Measurements from ENCODE around the gene TAS1R2.

Gene TAS1R2

DNA sequence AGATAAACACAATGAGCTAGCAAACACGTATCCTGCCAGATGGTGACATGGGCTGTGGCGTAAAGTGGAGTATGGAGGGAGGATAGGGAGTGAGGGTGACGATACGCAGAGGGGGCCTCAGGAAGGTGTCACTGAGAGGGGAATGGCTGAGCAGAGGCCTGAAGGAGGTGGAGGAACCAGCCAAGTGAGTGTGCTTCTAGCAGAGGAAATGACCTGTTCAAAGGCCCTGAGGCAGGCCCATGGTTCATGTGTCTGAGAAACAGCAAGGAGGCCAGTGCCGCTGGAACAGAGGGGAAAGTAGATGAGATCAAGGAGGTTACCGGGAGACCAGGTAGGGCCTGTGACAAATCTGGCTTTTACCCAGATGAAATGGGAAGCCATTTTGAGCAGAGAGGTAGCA is 36.0 kb downstream of the TAS1R2 start:
- no peak for DNase-seq (ENCODE audit: low read depth in 3 of 3, low spot score in 1 of 3)

DNA sequence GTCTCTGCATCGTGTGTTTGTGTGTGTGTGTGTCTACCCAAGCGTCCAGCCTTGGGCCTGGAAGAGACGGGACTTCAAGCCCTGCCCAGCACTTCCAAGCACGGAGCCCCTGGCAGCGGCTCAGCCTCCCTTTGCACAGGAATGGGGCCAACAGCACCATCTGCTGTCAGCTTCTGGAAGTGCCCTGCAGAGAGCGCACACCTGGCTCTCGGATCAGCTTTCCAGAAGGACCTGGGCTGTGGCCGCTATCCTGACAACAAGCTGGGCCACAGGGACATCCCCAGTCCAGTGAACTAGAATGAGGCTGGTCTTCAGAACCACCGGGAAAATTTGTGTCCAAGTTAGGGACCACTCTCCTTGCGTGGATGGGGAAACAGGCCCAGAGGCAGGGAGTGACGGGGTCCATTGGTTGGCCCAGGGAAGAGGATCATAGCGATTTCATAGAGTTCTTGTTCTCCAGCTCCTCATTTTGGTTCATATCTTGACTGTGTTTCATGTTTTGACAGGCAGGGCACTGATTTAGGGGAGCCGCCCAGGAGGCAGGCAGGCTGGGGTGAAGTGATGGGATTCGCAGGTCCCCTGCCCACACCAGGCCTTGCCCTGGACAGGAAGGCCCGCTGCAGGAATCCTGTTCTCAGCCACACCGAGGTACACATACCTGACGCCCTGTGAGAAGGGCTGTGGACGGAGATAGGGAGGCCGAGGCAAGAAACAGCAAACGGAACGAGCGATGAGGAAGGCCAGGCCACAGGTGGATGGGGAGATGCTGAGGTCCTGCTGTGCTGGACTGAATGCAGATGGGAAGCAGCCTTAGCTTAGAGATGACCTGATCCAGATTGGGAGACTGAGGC is 38.4 kb downstream of the TAS1R2 start:
- peak in 2 of 3 donors; percentile 29 to 47 for DNase-seq (ENCODE audit: low read depth in 3 of 3, low spot score in 1 of 3)

DNA sequence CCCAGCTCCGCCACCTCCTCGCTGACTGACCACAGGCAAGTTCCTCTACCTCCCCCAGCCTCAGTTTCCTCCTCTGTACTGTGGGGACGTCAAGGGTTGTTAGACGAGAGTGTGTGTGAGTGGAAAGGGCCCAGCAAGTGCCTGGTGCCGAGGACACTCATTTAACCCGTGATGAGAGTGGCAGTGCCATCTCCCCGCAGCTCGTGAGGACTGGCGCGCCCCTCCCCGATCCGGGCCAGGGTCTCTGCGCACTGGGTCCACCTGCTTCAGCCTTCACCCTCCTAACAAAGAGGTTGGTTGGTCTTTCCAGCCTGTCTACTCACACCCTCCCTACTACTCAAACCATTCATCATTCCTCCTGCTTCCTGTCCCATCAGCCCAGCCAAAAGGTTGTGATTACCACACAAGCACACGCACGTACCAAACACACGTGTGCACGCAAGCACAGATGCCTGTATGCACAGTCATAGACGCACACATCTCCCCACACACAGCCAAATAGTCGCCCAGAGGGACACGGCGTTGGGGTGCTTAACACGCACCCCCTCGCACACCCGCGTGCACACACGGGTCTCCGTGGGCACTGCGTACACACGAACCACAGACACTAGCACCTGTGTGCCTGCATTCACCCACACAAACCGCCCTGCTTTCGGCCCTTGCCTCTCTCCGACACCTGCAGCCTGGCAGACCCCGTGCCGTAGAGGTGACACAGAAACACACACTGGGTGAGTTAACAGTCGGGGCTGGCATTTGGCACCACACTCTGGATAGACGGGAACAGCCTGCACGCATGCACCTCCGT is 39.3 kb downstream of the TAS1R2 start:
- DNase-seq (ENCODE audit: low read depth in 3 of 3, low spot score in 1 of 3) = no peak

DNA sequence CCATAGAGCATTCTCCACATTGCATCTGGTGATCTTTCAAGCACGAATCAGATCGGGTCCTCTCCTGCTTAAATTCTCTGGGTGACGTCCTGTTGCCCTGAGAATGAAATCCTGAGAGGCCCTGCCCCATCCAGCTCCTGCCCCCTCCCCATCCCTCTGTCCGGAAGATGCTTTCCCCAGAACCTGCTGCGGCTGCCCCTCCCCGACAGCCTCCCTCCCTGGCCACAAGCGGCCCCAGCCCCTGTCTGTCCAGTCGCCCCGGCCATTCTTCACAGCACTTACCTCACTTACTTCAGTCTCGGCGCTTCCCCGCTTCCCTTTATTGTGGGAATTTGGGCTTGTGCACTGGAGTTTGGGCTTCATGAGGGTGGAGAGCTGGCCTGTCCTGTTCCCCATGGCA is 40.3 kb downstream of the TAS1R2 start:
- no peak for DNase-seq (ENCODE audit: low read depth in 3 of 3, low spot score in 1 of 3)

- DNase-seq (ENCODE audit: low read depth in 3 of 3, low spot score in 1 of 3) = no peak
These were observed 41.5 kb downstream of the TAS1R2 start for GRCh38 chr1:18817795-18818435.

- DNase-seq (ENCODE audit: low read depth in 3 of 3, low spot score in 1 of 3) = no peak
These were observed 42.1 kb downstream of the TAS1R2 start for GRCh38 chr1:18817316-18817715.

DNA sequence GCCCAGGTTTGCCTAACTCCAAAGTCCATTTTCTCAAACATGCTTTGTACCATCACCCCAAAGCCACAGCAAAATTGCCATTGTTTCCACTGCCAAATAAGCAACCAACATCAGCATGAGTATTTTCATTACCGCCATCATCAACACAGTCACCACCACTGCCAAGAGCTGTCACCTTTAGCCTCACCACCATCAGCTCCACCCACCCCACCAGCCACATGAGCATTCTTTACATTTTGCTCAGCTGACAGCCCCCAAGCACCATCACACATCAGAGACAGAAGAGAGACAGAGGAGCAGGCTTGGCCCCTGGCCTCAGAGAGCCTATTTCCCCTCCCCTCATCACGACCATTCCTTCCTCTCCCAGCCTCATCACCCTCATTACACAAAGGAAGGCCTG is 42.7 kb downstream of the TAS1R2 start:
- DNase-seq (ENCODE audit: low read depth in 3 of 3, low spot score in 1 of 3) = no peak

- DNase-seq (ENCODE audit: low read depth in 3 of 3, low spot score in 1 of 3) = no peak
These were observed 44.5 kb downstream of the TAS1R2 start for GRCh38 chr1:18814874-18815531.

- DNase-seq (ENCODE audit: low read depth in 3 of 3, low spot score in 1 of 3) = no peak
These were observed 45.0 kb downstream of the TAS1R2 start for GRCh38 chr1:18814425-18814824.

DNA sequence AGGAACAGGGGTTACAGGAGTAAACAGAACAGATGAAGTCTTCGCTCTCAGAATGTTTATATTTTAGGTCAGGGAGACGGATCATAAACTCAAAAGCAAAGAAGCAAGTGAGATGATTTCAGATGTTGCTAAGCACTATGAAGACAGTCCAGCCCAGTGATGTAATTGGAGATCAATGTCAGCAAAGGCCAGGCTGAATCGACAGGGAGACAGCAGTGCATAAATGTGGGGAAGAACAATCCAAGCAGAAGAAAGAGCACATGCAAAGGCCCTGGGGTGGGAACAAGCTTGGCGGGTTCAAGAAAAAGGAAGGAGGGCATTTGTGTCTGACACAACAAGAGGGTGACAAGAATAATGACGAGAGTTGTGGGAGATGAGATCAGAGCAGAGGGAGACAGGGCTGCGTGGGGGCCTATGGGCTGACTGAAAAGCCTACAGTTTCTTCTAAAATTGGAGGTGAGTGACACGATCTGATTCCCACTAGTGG is 47.0 kb downstream of the TAS1R2 start:
- DNase-seq (ENCODE audit: low read depth in 3 of 3, low spot score in 1 of 3) = no peak

DNA sequence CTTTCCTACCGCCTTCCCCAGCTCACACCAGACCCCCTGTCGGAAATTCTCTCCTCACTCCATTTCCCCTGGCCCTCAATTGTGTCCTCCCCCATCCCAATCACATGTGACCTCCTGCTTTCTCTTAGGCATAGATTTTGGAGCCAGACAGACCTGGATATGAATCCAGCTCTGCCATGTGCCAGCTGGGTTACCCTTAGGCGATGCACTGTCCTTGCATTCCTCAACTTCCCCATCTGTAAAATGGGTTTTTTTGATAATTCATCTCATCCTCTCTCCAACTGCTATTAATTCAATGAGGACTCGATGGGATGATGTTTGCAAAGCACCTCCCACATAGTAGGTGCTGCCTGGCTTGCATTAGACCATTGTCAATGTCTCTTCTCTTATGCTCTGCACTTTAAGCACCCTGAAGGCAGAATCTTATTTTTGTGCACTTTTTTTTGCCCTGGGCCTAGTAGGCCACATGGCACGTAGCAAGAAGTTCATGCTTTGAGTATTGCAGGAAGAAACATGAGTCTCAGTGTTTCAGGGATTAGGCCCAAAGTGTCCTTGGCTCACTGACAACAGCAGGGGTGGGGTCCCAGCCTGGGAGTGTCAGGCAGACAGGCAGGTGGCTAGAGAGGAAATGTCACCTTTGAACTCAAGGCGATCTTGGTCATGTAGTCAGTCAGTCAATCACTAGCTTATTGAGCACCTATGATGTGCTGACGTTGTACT is 47.6 kb downstream of the TAS1R2 start:
- no peak for DNase-seq (ENCODE audit: low read depth in 3 of 3, low spot score in 1 of 3)

DNA sequence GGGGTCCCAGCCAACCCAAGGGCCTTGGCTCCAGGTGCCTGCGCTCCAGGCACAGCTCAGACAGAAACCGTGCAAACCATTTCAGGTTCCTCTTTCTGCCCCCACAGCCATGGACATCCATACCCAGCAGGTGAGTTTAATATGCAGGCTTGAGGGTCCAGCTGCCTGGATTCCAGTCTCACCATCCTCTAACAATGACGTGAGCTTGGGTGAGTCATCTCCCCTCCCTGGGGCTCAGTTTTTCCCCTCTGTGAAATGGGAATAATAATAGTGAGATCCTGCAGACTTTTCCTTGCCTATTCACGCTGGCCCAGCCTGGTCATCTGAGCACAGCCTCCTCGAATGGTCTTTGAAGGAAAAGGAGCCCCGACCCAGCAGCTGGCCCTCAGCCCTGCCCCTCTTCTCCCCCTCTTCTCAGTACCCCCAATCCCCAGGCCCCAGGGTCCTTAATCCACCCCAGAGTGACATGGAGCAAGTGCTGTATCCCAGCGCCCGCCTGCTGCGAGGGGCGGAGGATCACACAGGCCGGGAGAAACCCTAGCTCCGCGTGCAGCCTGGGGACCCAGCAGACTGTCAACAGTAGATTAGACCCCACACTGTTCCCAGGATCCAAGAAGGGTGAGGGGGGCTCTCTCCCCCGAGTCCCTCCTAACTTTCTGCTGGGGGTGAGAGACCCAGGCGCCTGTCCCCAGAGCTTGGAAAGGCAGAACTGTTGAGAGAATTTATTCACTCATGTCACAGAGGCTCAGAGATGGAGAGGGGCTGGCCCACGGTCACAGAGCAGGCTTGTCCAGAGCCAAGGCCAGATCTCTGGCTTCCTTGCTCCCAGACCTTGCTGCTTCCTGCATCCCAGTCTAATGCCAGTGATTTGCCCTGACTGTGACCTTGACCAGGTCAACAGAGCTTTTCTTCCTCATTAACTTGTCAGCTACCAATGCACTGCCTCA is 49.2 kb downstream of the TAS1R2 start:
- no peak for DNase-seq (ENCODE audit: low read depth in 3 of 3, low spot score in 1 of 3)

GRCh38 chr1:18808550-18808949 is 50.9 kb downstream of the TAS1R2 start:
- no peak for DNase-seq (ENCODE audit: low read depth in 3 of 3, low spot score in 1 of 3)

DNA sequence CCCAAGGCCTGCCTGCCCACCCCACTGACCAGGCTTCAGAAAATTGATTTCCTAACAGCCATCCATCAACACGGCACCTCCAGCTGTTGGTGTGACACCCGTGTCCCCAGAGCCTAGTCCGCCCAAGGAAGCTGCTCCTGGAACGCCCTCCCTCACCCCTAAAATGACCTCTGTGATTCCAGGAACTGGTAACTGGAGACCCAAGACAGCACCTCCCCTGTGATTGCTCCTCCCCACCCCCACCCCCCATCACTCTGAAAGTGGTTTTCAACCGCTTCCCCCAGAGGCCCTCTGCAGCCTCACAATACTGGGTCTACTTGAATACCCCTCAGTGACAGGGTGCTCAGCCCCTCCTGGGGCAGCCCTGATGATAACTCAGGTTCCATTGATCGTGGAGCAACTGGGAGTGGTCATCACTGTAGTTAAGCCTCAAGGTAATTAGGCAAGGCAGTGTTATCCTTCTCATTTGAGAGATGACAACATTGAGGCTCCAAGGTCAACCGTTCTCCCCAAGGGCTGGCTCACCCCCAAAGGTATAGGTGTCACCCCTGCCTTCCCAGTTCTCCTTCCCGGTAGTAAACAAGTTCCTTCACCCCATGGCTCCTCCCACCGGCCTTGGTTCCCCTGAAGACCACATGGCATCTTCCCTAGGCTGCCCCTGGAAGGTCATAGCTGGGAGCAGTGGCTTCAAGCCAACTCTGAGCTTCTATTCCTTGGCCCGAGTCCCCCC is 52.0 kb downstream of the TAS1R2 start:
- no peak for DNase-seq (ENCODE audit: low read depth in 3 of 3, low spot score in 1 of 3)

DNA sequence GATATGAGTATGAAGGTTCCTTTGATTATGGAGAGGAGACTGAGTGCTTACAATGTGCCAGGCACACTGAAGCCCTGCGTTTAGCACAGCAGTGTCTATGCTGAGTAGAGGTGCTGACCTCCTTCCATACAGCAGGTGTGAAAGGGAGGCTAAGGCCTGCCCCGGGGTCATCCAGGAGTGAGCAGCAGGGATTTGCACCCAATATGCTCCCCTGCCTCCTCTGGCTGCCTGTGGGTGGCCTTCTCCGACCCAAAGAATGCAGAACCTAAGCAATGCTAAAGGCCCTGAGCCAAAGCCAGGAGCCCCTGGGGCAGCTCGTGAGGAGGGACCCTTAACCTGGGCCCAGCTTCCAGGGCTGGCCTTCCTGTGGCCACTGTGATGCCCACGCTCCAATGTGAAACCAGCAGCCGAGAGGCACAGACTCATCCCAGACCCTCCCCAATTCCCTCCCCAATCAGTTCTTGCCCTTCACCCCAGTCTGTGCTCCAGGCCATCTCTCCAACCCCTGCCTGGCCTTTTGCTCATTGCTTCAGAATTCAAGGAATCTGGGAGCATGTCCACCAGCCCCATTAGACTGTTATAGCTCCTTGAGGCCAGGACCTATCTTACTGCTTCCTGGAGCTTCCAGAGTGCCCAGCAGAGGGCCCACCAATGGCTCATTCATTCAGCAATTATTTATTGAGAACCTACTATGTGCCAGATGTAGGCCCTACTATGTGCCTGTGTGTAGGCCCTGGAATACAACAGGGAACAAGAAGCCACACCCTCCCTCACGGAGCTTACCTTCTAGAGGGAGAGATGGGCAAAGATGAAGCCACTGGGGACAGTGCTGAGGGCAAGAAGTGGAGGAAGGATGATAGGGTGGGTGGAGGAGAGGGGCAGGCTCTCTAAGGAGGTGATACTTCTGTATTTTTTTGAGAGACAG is 53.3 kb downstream of the TAS1R2 start:
- DNase-seq (ENCODE audit: low read depth in 3 of 3, low spot score in 1 of 3) = no peak

- no peak for DNase-seq (ENCODE audit: low read depth in 3 of 3, low spot score in 1 of 3)
These were observed 54.1 kb downstream of the TAS1R2 start for GRCh38 chr1:18805150-18805879.

GRCh38 chr1:18803851-18804250 is 55.6 kb downstream of the TAS1R2 start:
- no peak for DNase-seq (ENCODE audit: low read depth in 3 of 3, low spot score in 1 of 3)

All from stimulated activated CD4-positive, alpha-beta T cell treated with anti-CD3 and anti-CD28 coated beads, TNF-alpha, amount 100 ng/mL, for 1 hour (primary cell).